Left colon (tissue), 2 donors: ENCODE measurements around the gene NEURL1. TPM values are rescaled to one million over a fixed set of nuclear protein-coding genes. Genes with fewer than 3 reads are reported as not detected.

Source experiments
- ATAC-seq: fragments of 200-7000 bp; cut with Tn5 transposase; one replicate; pipeline ENCODE4 v1.9.1; 2020; ENCODE audit warnings: mild to moderate bottlenecking, moderate library complexity
- DNase-seq, 2 donors: peaks; one replicate each; pipeline ENCODE4 v3.0.0-alpha.2; 2020
- intact Hi-C, 2 donors: fragments of 100-400 bp; cut with DNase I in 1 of 2; cut with micrococcal nuclease in 1 of 2; formaldehyde crosslinking; loops; one replicate each; pipeline versions ENCODE4 v1.11.2 to v1.14.0; 2022; cut with DNase I, micrococcal nuclease
- total RNA-seq, 2 donors: library from RNA; stranded (reverse); fragmentation: NEBNext Ultra II Directional; extraction: Animal tissue kit (Norgen Biotek cat#: 25700); gene quantifications; one replicate each; pipeline ENCODE4 v1.2.1, GENCODE V29; 2021
- donor health status: DM: no; HTN: no; CAD: no.
- donor health status: DM: yes; HTN: yes; CAD: no.

Gene NEURL1
- total RNA-seq, 2 donors from 2014 or later, result 47.5 to 49.2 TPM

- ATAC-seq (no peak), DNase-seq (no peak)
- intact Hi-C loops, result no loop called here
These were observed 93.6 kb downstream of the NEURL1 start for GRCh38 chr10:103587073-103587472.

GRCh38 chr10:103589074-103589630, 95.6 kb downstream of the NEURL1 start:
- DNase-seq (no peak), ATAC-seq (peak; percentile 24)
- intact Hi-C loops, result no loop called here

- intact Hi-C loops, result no loop called here
- no peak for ATAC-seq
These were observed 96.6 kb downstream of the NEURL1 start for GRCh38 chr10:103590060-103590459.

DNA sequence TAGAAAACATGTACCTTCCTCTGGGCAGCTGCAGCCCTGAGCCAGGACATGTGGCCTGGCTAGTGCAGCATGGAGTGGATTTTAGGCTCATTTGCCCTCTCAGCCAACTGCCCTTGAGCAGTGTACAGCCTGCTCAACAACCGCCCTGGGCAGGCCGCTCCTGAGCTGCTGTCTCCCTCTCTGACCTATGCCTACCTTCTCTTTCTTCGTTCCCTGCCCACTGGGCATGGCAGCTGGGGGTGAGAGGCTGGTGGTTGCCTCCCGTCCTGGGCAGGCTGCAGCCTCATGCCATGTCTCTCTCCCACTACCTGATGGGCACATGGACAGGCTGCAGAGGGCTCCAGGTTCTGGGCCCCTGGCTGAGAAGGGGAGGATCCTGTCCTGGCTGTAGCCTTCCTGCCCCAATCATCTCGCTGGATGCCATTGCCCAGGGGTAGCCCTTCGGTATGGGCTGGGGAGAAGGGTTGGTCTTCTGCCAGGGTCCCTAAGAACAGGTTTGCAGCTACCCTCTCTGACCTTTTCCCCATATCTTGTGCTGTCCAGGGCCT, 97.3 kb downstream of the NEURL1 start:
- DNase-seq (no peak), ATAC-seq (no peak)
- intact Hi-C loops, result no loop called here

More at GRCh38 chr10:103590060-103590459, 96.6 kb downstream of the NEURL1 start:
- no peak for DNase-seq

DNA sequence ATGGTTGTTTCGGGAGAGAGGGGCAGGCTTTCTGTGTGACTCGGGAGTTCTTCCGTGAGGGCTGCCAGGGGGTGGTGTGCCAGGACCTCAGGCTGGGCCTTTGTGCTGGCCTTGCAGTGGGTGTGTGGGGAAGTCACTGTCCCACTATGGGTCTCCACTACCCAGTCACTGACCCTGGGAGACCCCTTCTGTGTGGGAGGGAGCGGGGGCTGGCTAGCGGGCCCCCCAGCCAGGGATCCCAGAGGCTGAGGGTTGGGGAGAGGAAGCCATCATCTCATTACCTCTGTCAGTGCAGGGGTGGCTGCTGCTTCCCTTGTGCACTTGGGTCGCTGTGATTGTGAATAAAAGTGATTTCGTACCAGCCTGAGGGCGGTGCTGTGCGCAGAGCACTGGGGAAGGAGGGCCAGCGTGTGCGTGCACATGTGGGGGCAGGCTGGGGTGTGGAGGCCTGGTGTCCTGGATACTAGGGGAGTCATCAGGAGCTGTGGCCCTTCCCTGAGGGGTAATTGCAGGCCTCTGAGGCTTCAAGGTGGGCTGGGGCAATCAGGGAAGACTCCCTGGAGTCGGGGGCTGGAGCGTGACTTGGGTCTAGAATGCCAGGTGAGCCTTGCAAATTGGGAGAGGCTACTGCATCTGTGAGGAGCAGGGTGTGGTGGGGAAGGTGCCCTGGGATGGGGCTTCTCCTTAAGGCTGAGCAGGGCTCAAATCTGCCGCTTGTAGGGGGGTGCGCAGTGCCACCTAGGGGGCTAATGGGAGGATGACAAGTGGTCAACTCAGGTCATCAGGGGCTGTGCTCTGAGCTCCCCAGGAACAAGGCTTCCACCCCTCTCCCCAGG, 98.9 kb downstream of the NEURL1 start:
- intact Hi-C loops, result no loop called here
- peak; percentile 48 for ATAC-seq
- DNase-seq, result peak in 1 of 2 donors; percentile 35

- intact Hi-C loops, result no loop called here
- ATAC-seq (peak; percentile 12), DNase-seq (no peak)
These were observed 99.6 kb downstream of the NEURL1 start for GRCh38 chr10:103593022-103593570.

DNA sequence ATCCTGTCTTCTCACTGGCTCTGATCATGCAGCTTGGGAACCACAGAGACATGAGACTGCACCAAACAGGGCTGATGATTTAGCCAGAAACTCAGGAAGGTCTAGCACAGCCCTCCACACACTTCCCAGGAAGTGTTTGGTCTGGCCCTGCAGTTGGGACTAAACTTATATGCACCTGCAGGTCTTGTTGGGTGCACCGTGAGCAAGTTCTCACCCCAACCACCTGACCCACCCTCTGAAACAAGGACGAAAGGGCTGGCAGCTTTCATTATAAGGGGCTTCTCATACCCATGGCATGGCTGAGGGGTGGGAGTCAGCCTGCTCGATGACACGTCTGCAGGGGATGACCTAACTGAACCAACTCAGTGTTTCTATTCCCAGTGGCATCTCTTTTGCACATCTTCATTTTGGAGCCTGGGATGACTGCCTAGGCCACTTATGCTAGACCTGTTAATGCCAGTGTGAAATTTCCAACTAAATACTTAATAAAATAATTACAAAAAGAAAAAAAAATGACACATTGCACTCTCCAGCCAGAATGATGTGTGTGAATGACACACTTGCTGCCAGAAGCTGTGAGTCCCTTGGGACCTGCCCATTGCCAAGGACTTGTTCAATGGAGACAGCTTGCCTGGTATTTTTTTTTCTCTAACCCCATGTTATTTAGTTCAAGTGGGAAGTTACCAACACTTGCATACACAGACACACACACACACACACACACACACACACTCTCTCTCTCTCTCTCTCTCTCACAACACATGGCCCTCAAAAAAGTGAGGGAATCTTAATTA, 102.6 kb downstream of the NEURL1 start:
- intact Hi-C loops, result loop anchor here in 1 of 2 donors (5.0 kb wide), 1 partner anchor 91 kb away; no protein-coding TSS in a partner anchor

DNA sequence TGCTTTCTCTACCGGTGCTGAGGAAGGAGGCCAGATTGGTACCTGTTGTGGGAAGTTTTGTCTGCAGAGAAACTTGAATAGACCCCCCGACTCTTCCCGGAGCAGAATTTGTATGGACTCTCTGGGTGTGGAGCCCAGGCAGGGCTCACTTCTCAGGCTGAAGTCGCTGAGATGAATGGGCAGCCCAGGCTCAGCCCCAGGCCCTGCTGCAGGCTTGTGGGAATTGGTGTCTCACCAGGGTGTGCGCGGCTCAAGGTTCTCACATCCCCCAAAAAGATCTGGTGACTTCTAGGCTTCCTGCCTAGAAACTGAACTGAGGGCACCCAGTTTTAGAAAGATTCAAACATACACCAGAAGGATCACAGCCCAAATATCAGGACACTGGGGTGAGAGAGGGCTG, 103.5 kb downstream of the NEURL1 start:
- no peak for ATAC-seq
- intact Hi-C loops, result loop anchor here in 1 of 2 donors (5.0 kb wide), 1 partner anchor 90 kb away; no protein-coding TSS in a partner anchor
- DNase-seq, result no peak

More for the DNA sequence above, 102.6 kb downstream of the NEURL1 start:
- DNase-seq, result no peak
- no peak for ATAC-seq

DNA sequence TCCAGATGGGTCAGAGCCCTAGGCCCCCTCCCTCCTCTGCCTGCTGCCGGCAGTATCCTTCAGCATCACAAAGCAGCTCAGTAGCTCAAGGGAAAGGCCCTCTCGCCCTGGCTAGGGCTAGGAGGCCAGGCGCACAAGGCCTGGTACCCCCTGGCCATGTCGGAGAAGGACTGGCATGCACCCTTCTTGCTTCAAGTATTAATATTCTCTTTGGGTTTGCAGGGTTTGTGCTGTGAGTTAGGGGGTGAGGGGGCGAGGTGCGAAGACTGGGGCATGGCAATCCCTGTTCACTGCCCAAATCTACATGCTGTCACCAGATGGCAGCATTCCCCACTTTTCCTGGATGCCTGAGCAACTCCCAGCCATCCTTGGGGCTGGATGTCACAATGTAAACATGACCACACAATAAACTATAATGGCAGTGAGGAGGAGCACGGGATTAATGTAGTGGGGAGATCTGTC, 105.2 kb downstream of the NEURL1 start:
- DNase-seq (peak; percentile 59 to 73), ATAC-seq (peak; percentile 79)
- intact Hi-C loops, result loop anchor here in 1 of 2 donors (5.0 kb wide), 1 partner anchor 89 kb away; no protein-coding TSS in a partner anchor

- intact Hi-C loops, result loop anchor here in 1 of 2 donors (5.0 kb wide), 1 partner anchor 88 kb away; no protein-coding TSS in a partner anchor
- no peak for DNase-seq
These were observed 105.7 kb downstream of the NEURL1 start for GRCh38 chr10:103599211-103599610.

GRCh38 chr10:103599907-103600306, 106.4 kb downstream of the NEURL1 start:
- intact Hi-C loops, result loop anchor here (5.0 to 10.0 kb wide), 2 partner anchors 85 to 87 kb away; no protein-coding TSS in a partner anchor
- ATAC-seq (no peak), DNase-seq (no peak)

More at GRCh38 chr10:103599211-103599610, 105.7 kb downstream of the NEURL1 start:
- ATAC-seq, result peak; percentile 13

DNA sequence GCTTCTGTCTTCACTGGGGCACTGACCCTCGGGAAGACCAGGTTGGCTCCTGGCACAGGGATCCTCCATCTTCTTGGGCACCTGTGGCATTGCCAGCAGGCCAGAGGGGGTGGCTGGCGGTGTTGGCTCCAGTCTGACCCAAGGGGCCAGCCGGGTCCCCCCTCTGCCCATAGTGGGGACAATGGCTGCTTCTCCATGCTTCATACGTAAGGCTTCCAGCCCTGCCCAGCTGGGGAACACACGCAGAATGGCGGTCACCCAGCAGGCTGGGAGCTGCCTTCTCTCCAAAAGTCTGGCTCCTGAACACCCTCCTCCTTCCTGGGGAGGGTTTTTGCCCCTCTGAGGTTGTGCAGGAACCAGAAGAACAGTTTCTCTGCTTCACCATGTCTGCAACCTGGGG, 106.8 kb downstream of the NEURL1 start:
- intact Hi-C loops, result loop anchor here in 1 of 2 donors (10.0 kb wide), 1 partner anchor 84 kb away; no protein-coding TSS in a partner anchor
- DNase-seq (no peak), ATAC-seq (no peak)

DNA sequence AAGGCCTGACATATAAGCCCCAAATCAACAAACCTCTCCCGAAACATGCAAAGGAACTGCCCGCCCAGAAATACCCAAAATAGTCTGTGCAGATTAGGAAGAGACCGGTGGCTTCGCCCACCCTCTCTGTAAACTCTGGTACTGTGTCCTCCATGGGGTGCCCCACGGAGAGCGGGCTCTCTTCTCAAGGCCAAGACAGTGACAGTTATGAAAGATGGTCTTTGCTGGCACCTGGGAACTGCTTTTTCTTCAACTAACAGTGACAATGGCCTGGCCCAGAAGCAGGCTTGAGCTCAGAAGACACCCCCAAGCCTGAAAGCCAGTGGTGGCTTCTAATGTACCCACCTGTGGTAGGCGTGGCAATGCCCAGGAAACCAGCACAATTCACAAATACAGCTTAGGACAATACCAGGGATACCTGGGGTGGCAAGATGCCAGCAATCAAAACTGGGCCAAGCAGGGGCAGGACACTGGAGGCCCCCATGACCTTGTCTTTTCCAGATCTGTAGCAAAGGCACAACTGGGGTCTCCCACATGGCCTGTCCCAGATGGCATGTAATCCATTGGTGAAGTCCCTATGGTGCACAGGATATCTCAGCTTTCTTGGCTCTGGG, 107.6 kb downstream of the NEURL1 start:
- ATAC-seq (no peak), DNase-seq (no peak)
- intact Hi-C loops, result loop anchor here in 1 of 2 donors (10.0 kb wide), 1 partner anchor 84 kb away; no protein-coding TSS in a partner anchor

- no peak for DNase-seq
- ATAC-seq, result no peak
- intact Hi-C loops, result loop anchor here in 1 of 2 donors (10.0 kb wide), 1 partner anchor 83 kb away; no protein-coding TSS in a partner anchor
These were observed 108.7 kb downstream of the NEURL1 start for GRCh38 chr10:103602028-103602851.

- DNase-seq, result no peak
- intact Hi-C loops, result loop anchor here in 1 of 2 donors (10.0 kb wide), 1 partner anchor 82 kb away; no protein-coding TSS in a partner anchor
- ATAC-seq, result no peak
These were observed 109.3 kb downstream of the NEURL1 start for GRCh38 chr10:103602852-103603155.

DNA sequence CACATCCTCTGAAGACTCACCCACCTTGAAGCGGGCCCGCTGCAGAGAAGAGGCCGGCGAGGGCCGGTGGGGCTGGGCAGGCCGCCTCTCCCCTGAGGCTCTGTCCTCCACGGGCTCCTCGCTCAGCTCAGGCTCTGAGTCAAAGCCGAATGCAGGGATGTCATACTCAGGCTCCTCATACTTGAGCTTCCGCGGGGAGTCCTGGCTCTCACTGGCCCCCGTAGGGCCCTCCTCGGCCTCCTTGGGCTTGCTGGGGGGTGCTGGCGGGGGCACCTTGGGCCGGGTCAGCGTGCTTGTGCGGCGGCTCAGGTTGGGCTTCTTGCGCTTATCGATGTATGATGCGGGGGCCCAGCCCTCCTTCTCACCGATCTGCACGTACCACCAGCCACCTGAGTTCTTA, 109.9 kb downstream of the NEURL1 start:
- DNase-seq, result no peak
- no peak for ATAC-seq
- intact Hi-C loops, result loop anchor here in 1 of 2 donors (10.0 kb wide), 1 partner anchor 81 kb away; no protein-coding TSS in a partner anchor
